ENCODE measurements around the gene CEP164. TPM values are rescaled to one million over a fixed set of nuclear protein-coding genes. Genes with fewer than 3 reads are reported as not detected.

The CEP164 gene
- total and polyA plus RNA-seq, 2 of the 4 experiments (the other 2 are of a cell fraction), result 23.3 to 26.9 TPM

GRCh38 chr11:117281159-117281558 is 46.5 kb upstream of the CEP164 start:
- no peak overlapping the region for H3K4me3 ChIP-seq (ENCODE audit: insufficient read depth, low read depth, low read length)
- 0 out of 3 replicates have a peak overlapping the region, but pooled peaks have one; percentile 49 for H2BK15ac ChIP-seq (ENCODE audit: low read depth, low read length)
- peaks cover 18% of the 10 kb centered on the region for H3K36me3 ChIP-seq (ENCODE audit: control insufficient read depth, insufficient read depth, low read length)
- no peaks in the 10 kb centered on the region for H3K27me3 ChIP-seq (ENCODE audit: control insufficient read depth, insufficient read depth, low read length)
- H3K14ac ChIP-seq (replicated peaks; ENCODE audit: low read depth, low read length), result peak overlapping the region; percentile 77; the same call in 1 of the 2 replicates
- H3K4ac ChIP-seq (ENCODE audit: low read depth, low read length), result peak overlapping the region; percentile 93
- H4K91ac ChIP-seq (ENCODE audit: insufficient read depth, low read depth, low read length), result peak overlapping the region; percentile 94
- WGBS, 2 experiments (ENCODE audit: extremely low coverage in 2 of 2, insufficient read length in 1 of 2), result no CpG with 5 or more reads among the region's 6 CpGs
- H3K79me1 ChIP-seq (ENCODE audit: low read depth in 1 of 2, low read length in 2 of 2), result peaks cover 7 to 17% of the 10 kb centered on the region in 2 experiments
- H2AK5ac ChIP-seq (ENCODE audit: low read depth, low read length), result peak overlapping the region; percentile 83
- no peaks in the 10 kb centered on the region for H3K9me3 ChIP-seq (ENCODE audit: control insufficient read depth, insufficient read depth, low read length)
- peak; percentile 89 for ATAC-seq (ENCODE audit: low read depth)
- TF ChIP-seq RFX5 (IDR thresholded peaks at IDR 0.05; ENCODE audit: low read depth, low read length) (no peak), ELK1 (IDR thresholded peaks at IDR 0.05; ENCODE audit: borderline replicate concordance, low read depth, low read length) (no peak), POLR2A (IDR thresholded peaks at IDR 0.05; ENCODE audit: low read depth, low read length) (no peak), RCOR1 (IDR thresholded peaks at IDR 0.05; ENCODE audit: insufficient replicate concordance, low read length) (peak; percentile 16), CEBPB (IDR thresholded peaks at IDR 0.05; ENCODE audit: low read depth, low read length) (no peak), SMC3 (IDR thresholded peaks at IDR 0.05; ENCODE audit: low read depth, low read length) (no peak), CTCF (conservative IDR thresholded peaks at IDR 0.05; ENCODE audit: low read depth, low read length) (no peak), NFE2L2 (IDR thresholded peaks at IDR 0.05; ENCODE audit: low read depth, low read length) (no peak), BHLHE40 (IDR thresholded peaks at IDR 0.05; ENCODE audit: low read depth, low read length) (peak; percentile 54), FOS (IDR thresholded peaks at IDR 0.05; ENCODE audit: low read depth, low read length) (peak; percentile 98), MAFK (IDR thresholded peaks at IDR 0.05; ENCODE audit: low read depth, low read length) (no peak), CHD1 (IDR thresholded peaks at IDR 0.05; ENCODE audit: low read depth, low read length) (no peak), RAD21 (IDR thresholded peaks at IDR 0.05; ENCODE audit: low read length) (no peak), MAZ (IDR thresholded peaks at IDR 0.05; ENCODE audit: borderline replicate concordance, low read depth, low read length) (0 out of 2 replicates have a peak, but pooled peaks have one; percentile 18), MXI1 (IDR thresholded peaks at IDR 0.05; ENCODE audit: borderline replicate concordance, low read depth, low read length) (no peak)
- TF ChIP-seq, protein P1, sequence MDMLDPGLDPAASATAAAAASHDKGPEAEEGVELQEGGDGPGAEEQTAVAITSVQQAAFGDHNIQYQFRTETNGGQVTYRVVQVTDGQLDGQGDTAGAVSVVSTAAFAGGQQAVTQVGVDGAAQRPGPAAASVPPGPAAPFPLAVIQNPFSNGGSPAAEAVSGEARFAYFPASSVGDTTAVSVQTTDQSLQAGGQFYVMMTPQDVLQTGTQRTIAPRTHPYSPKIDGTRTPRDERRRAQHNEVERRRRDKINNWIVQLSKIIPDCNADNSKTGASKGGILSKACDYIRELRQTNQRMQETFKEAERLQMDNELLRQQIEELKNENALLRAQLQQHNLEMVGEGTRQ (IDR thresholded peaks at IDR 0.05; ENCODE audit: low read depth, low read length), result no peak
- peak overlapping the region; percentile 63; the same call in 1 of the 2 replicates for H3K23ac ChIP-seq (ENCODE audit: low read depth, low read length)
- H4K8ac ChIP-seq (ENCODE audit: low read depth in 2 of 2, low read length in 2 of 2), result peak overlapping the region; percentile 1 to 81; a peak in 2 of 4 replicates
- ChIA-PET POLR2A (ENCODE audit: unreplicated experiment) (no interaction called here), CTCF (no interaction called here)
- intact Hi-C loops (cut with micrococcal nuclease) (loop anchor here (2.0 kb wide), 1 partner anchor 42 kb away; no protein-coding TSS in a partner anchor), dilution Hi-C loops (cut with HindIII; ENCODE audit: low sequenced_read_pairs, unreplicated experiment) (no loop called here), in situ Hi-C loops (cut with MboI; ENCODE audit: low sequenced_read_pairs) (no loop called here)
- peak overlapping the region; percentile 90 for H2BK20ac ChIP-seq (ENCODE audit: low read depth, low read length)
- peak overlapping the region; percentile 37 for H2AK9ac ChIP-seq (replicated peaks; ENCODE audit: low read depth, low read length, poor library complexity)
- peaks cover 13% of the 10 kb centered on the region for H3K4me1 ChIP-seq (ENCODE audit: control insufficient read depth, insufficient read depth, low read length)
- peak overlapping the region; percentile 90 for H2BK120ac ChIP-seq (ENCODE audit: low read depth, low read length)
- BruUV-seq (replicated peaks), result no TSS peak
- no peak overlapping the region for H2AFZ ChIP-seq (replicated peaks; ENCODE audit: low read length, poor library complexity)
- DNase-seq, result peak; percentile 99
- peak overlapping the region; percentile 59; the same call in 1 of the 2 replicates for H3K56ac ChIP-seq (ENCODE audit: extremely low read depth, insufficient read depth, low read length)
- peak overlapping the region; percentile 86 for H3K27ac ChIP-seq (ENCODE audit: insufficient read depth, low read length)
- H4K20me1 ChIP-seq (ENCODE audit: insufficient read depth, low read length), result no peaks in the 10 kb centered on the region
- no peak overlapping the region for H3K4me2 ChIP-seq (ENCODE audit: low read depth, low read length)
- peak overlapping the region; percentile 93 for H2BK5ac ChIP-seq (ENCODE audit: low read depth, low read length, poor library complexity, severe bottlenecking)
- H3K9me1 ChIP-seq (ENCODE audit: insufficient read depth, low read length), result peaks cover 19% of the 10 kb centered on the region
- H4K5ac ChIP-seq (ENCODE audit: low read depth, low read length), result no peak overlapping the region
- peak overlapping the region; percentile 42; the same call in 1 of the 2 replicates for H3K18ac ChIP-seq (ENCODE audit: low read depth, low read length)
- H3K9ac ChIP-seq (ENCODE audit: low read depth, low read length), result peak overlapping the region; percentile 39; the same call in 1 of the 2 replicates

Data from IMR-90 (cell line).